K562 (cell line): ENCODE measurements around the gene CSTF1. TPM values are rescaled to one million over a fixed set of nuclear protein-coding genes. Genes with fewer than 3 reads are reported as not detected.

Experiments
- NFIC ChIP-seq: fragments of 450-650 bp; IDR thresholded peaks from 2 replicates; pipeline ENCODE4 v1.6.1; 2017; ENCODE audit warnings: mild to moderate bottlenecking, inconsistent platforms
- ZNF318 ChIP-seq, 2 experiments: fragments of 450-650 bp; IDR thresholded peaks; 2 replicates each; pipeline ENCODE4 v1.6.1; 2016; ENCODE audit warnings: mild to moderate bottlenecking in 2 of 2, borderline replicate concordance in 1 of 2, low read depth in 1 of 2, moderate library complexity in 1 of 2
- polyA plus RNA-seq, 8 experiments: library from polyadenylated mRNA; depleted of rRNA in 4 of 8; stranded (reverse) in 5 of 8; unstranded in 3 of 8; fragments of >200 nt; fragmentation: Nextera tagmentation in 2 of 8; fragmentation: Illumina TruSeq in 1 of 8; extraction: Ambion mirVana in 2 of 8; extraction: Trizol in 1 of 8; gene quantifications; 2 replicates each; pipeline versions ENCODE4 v1.2.1 to v1.2.3, GENCODE V29; 2011 to 2014; ENCODE audit warnings: inconsistent platforms in 1 of 8, missing spikeins in 1 of 8
- total RNA-seq, 7 experiments: library from RNA; depleted of rRNA in 6 of 7; stranded (reverse); fragments of >200 nt in 6 of 7; fragmentation: Illumina TruSeq in 2 of 7; extraction: Trizol in 2 of 7; gene quantifications; 2 replicates each; pipeline versions ENCODE4 v1.2.1 to v1.2.3, GENCODE V29; 2011 to 2021; ENCODE audit warnings: low replicate concordance in 1 of 7
- TF ChIP-seq, protein P1 (sequence below): fragments of 450-650 bp; IDR thresholded peaks from 2 replicates; pipeline ENCODE4 v1.6.1; 2016; ENCODE audit warnings: mild to moderate bottlenecking, moderate library complexity

CSTF1 gene
- total and polyA plus RNA-seq, 9 of the 15 experiments (the other 6 are each of a cell fraction or from before 2014, with no cell fraction given) = 30.8 to 110 (median 53.4) TPM

DNA sequence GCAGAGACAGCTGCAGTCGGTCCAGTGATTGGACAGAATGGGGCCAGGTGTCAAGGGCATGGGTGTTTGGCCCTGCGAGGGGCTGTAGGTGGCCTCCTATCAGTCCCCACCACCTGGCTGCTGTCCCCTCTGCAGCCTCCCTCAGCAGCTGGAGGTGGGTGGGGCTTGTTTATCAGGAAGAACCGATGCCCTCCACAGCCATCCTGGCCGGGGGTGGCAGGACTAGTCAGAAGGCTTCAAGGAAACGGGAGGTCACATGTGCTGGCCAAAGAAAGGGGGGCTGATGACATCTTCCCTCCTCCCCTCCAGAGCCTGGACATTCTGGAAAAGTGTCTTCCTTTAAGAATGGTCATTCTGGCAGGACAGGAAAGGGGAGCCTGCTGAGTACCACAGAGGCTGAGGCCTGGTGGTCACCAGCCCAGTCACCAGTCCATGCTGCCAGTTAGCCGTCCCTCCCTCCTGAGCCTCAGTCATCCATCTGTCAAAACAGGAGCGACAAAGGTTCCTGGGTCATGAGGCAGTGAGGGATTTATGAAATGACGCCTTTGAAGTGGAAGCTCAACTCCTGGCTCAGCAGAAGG lies 29.5 kb upstream of the CSTF1 start (continued):
- TF ChIP-seq, protein P1, sequence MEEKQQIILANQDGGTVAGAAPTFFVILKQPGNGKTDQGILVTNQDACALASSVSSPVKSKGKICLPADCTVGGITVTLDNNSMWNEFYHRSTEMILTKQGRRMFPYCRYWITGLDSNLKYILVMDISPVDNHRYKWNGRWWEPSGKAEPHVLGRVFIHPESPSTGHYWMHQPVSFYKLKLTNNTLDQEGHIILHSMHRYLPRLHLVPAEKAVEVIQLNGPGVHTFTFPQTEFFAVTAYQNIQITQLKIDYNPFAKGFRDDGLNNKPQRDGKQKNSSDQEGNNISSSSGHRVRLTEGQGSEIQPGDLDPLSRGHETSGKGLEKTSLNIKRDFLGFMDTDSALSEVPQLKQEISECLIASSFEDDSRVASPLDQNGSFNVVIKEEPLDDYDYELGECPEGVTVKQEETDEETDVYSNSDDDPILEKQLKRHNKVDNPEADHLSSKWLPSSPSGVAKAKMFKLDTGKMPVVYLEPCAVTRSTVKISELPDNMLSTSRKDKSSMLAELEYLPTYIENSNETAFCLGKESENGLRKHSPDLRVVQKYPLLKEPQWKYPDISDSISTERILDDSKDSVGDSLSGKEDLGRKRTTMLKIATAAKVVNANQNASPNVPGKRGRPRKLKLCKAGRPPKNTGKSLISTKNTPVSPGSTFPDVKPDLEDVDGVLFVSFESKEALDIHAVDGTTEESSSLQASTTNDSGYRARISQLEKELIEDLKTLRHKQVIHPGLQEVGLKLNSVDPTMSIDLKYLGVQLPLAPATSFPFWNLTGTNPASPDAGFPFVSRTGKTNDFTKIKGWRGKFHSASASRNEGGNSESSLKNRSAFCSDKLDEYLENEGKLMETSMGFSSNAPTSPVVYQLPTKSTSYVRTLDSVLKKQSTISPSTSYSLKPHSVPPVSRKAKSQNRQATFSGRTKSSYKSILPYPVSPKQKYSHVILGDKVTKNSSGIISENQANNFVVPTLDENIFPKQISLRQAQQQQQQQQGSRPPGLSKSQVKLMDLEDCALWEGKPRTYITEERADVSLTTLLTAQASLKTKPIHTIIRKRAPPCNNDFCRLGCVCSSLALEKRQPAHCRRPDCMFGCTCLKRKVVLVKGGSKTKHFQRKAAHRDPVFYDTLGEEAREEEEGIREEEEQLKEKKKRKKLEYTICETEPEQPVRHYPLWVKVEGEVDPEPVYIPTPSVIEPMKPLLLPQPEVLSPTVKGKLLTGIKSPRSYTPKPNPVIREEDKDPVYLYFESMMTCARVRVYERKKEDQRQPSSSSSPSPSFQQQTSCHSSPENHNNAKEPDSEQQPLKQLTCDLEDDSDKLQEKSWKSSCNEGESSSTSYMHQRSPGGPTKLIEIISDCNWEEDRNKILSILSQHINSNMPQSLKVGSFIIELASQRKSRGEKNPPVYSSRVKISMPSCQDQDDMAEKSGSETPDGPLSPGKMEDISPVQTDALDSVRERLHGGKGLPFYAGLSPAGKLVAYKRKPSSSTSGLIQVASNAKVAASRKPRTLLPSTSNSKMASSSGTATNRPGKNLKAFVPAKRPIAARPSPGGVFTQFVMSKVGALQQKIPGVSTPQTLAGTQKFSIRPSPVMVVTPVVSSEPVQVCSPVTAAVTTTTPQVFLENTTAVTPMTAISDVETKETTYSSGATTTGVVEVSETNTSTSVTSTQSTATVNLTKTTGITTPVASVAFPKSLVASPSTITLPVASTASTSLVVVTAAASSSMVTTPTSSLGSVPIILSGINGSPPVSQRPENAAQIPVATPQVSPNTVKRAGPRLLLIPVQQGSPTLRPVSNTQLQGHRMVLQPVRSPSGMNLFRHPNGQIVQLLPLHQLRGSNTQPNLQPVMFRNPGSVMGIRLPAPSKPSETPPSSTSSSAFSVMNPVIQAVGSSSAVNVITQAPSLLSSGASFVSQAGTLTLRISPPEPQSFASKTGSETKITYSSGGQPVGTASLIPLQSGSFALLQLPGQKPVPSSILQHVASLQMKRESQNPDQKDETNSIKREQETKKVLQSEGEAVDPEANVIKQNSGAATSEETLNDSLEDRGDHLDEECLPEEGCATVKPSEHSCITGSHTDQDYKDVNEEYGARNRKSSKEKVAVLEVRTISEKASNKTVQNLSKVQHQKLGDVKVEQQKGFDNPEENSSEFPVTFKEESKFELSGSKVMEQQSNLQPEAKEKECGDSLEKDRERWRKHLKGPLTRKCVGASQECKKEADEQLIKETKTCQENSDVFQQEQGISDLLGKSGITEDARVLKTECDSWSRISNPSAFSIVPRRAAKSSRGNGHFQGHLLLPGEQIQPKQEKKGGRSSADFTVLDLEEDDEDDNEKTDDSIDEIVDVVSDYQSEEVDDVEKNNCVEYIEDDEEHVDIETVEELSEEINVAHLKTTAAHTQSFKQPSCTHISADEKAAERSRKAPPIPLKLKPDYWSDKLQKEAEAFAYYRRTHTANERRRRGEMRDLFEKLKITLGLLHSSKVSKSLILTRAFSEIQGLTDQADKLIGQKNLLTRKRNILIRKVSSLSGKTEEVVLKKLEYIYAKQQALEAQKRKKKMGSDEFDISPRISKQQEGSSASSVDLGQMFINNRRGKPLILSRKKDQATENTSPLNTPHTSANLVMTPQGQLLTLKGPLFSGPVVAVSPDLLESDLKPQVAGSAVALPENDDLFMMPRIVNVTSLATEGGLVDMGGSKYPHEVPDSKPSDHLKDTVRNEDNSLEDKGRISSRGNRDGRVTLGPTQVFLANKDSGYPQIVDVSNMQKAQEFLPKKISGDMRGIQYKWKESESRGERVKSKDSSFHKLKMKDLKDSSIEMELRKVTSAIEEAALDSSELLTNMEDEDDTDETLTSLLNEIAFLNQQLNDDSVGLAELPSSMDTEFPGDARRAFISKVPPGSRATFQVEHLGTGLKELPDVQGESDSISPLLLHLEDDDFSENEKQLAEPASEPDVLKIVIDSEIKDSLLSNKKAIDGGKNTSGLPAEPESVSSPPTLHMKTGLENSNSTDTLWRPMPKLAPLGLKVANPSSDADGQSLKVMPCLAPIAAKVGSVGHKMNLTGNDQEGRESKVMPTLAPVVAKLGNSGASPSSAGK = peak; percentile 83
- TF ChIP-seq NFIC = peak; percentile 96
- TF ChIP-seq ZNF318 (IDR thresholded peaks at IDR 0.05; ENCODE audit: borderline replicate concordance in 1 of 2, low read depth in 1 of 2) = no peak
